SK-N-MC (cell line): ENCODE measurements around the gene POC5.
"Not testable (repeated sequence)": the region's sequence is repeated elsewhere in the genome, so short reads cannot be mapped to it uniquely, and the experiment has no call there.

Experiments used
- EZH2 ChIP-seq: fragments of 200-600 bp; sonication (generic); IDR thresholded peaks from one replicate; pipeline ENCODE4 v1.6.1; 2017; ENCODE audit warnings: antibody characterized with exemption
- POLR2AphosphoS5 ChIP-seq: IDR thresholded peaks from 2 replicates; pipeline ENCODE4 v1.6.1; 2012; ENCODE audit warnings: mild to moderate bottlenecking, low read depth, low read length, borderline replicate concordance

- TF ChIP-seq EZH2, POLR2AphosphoS5: not testable (repeated sequence)
Measured at GRCh38 chr5:75726224-75726623, 9.0 kb upstream of the POC5 start.
